GM18526 (cell line): ENCODE data around the gene MOCS1.

Experiments used
- POLR2A ChIP-seq: IDR thresholded peaks from 3 replicates; pipeline ENCODE4 v1.6.1; 2011; ENCODE audit not compliant: insufficient read length; ENCODE audit errors: extremely low read depth

MOCS1 gene

GRCh38 chr6:39934131-39934757 is at the start of gene MOCS1:
Gene MOCS1, minus strand, starts transcription at chr6:39934462. Its CDS starts 45 bp downstream, at chr6:39934417.
- TF ChIP-seq POLR2A, result no peak

DNA sequence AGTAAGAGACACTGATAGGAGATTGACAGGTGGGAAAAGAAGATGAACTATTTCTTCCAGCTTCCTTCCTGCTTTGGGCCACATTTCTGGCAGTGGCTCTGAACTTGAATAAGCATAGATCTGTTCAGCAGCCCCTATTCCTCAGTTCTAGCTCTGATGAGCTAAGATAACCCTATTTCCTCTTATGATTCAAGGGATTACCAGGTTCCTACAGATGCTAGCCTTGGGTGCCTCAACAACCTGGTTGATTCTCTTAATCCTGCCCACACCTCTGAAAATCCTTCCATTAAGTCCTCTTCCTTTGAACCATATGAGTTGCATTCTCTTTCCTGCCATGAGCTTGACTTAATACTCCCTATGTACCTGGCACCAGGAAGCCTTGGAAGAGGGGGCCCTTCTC is 49.8 kb upstream of the MOCS1 start:
- TF ChIP-seq POLR2A, result no peak

- TF ChIP-seq POLR2A, result no peak
Measured at GRCh38 chr6:39983193-39983592, 48.9 kb upstream of the MOCS1 start.

GRCh38 chr6:39982720-39983119 is 48.5 kb upstream of the MOCS1 start:
- TF ChIP-seq POLR2A, result no peak

DNA sequence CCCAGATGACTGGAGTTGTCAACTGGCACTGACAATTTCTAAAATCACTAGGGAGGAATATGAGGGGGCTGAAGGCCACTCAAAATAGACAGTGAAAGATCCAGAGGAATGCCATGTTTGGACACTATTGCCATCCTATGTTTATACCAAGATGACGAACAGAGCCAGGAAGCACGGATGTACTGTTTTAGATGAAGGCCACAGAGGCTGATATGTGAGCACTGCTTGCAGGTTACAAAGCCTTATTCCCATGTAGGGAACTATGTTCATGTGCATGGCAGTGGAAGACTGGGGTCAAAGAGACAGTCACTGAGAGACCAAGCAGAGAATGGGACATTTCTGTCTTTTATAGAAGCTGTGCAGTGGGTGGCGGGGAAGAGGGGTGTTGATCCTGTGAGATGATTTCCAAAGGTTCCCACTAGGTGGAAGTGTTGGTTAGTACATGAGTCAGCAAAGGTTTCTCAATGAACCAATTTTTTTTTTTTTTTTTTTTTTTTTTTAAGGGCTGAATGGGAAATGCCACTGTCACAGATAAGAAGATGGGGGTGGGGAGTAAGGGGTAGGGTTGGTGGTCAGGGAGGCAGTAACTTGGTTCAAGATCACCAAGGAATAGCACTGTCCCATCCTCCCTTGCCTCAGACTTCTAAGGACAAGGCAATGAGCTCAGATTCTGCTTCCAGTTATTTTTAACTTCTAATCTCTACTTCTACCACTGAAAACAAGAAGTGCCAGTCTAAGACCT is 46.7 kb upstream of the MOCS1 start:
- no peak for TF ChIP-seq POLR2A

- TF ChIP-seq POLR2A, result no peak
Measured at GRCh38 chr6:39979461-39980328, 45.4 kb upstream of the MOCS1 start.

- no peak for TF ChIP-seq POLR2A
Measured at GRCh38 chr6:39978240-39978639, 44.0 kb upstream of the MOCS1 start.

DNA sequence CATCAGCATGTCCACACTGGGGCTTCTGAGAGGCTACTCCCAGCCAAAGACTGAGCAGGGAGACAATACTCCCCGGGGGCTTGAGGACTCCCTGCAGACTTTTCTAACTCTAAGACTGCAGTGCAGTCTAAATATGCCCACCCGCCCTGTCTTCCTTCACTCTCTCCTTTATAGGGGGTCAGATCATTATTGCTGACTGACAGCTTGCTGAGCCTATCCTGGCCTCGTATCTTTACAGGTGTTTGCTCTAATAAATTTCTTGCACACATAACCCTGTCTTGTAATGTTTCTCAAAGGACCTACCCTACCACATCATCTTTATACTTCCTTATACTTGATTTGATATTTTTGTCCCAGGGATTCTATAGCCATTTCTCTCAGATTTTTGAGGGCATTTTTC is 39.4 kb upstream of the MOCS1 start:
- no peak for TF ChIP-seq POLR2A

DNA sequence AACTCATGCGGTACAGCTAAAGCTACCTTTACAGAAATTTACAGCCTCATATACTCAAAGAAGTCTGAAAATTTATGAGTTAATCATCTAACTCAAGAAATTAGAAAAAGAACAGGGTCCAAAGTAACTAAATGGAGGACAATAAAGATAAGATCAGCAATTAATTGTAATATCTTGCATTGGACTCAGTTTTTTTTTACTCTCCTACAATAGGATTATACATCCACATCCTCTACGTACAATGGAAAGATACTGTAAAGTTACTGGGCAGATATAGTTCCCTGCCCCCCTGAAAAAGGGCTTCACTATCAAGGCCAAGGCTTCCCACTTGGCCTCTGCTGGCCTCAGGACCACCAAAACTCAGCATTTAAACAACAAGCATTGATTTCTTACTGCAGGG is 31.5 kb upstream of the MOCS1 start:
- no peak for TF ChIP-seq POLR2A

GRCh38 chr6:39964530-39964929 is 30.3 kb upstream of the MOCS1 start:
- no peak for TF ChIP-seq POLR2A

DNA sequence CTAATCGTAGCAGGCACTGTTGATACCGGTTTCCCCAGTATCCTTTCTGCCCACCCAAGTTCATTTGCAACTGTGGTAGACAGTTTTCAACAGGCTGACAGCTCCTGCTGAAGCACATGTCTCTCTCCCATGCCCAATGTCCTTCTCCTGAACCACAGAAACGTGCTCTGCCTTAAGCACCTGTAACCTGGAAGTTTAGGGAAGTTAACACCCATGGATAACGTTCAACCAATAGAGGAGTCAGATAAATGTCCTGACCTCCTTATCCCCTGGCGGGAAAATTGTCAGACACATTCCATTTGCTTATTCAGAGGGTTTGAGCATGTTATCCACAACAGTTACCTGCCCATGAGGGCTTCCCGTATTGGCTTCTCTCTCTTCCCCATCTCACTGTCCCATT is 29.8 kb upstream of the MOCS1 start:
- TF ChIP-seq POLR2A, result no peak

DNA sequence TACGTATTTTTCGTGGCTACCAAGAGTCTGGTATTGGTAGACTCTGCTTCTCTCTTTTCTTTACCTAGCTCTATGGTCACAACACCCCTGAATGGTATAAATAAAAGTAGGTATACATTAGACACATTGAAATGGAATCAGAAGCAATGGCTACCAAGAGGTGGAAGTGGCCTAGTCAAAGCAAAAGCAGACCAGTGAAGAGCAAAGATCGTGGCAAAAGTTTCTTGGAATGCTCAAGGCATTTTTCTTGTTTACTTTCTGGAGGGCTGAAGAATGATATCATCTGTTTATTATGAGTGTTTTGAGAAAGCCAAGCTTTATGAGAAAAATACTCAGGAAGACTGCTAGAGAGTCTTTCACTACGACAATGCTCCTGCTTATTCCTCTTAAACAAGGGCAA is 28.6 kb upstream of the MOCS1 start:
- no peak for TF ChIP-seq POLR2A

DNA sequence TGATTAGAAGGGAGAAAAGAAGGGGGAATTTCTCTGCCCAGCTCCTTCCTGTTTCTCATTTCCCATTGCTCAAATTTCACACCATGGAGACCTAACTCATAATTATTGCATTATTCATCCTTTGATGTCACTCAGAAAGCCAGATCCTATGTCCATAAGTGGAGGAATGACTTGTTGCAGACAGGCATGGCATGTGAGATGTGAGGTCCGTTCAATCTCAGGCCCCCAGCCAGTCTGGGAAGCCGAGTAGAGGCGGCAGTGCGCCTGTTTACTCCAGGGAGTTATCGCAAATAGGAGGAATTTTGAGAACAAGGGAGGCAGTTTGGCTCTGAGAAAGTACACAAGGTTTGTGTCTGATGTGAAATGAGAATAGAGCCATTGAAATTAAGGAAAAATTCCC is 26.9 kb upstream of the MOCS1 start:
- TF ChIP-seq POLR2A, result no peak

- no peak for TF ChIP-seq POLR2A
Measured at GRCh38 chr6:39958947-39959346, 24.7 kb upstream of the MOCS1 start.

- TF ChIP-seq POLR2A, result no peak
Measured at GRCh38 chr6:39956936-39957335, 22.7 kb upstream of the MOCS1 start.

DNA sequence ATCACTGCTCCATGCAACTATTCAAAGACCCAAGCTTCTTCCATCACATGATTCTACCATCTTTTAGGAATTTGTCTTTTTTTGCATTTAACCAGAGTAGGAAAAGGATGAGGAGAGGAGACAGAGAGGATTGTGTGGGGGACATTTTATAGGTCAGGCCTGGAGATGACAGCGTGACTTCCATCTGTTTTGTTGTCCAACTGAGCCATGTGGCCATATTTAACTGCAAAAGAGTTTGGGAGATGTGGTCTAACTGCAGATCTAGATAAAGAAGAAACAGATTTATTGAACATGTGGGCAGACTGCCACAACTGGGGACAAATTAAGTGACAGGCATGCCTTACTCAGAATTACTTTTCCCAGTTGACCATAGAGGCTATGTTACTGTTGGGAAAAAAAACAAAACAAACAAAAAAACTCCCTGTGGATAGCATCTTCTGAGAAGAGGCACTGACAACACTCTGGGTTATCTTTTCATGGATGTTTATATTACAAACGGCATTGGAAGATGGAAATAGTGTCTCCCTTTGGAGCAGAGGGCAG is 18.9 kb upstream of the MOCS1 start:
- no peak for TF ChIP-seq POLR2A
